ENCODE data around the gene NRXN3.

NRXN3 gene

DNA sequence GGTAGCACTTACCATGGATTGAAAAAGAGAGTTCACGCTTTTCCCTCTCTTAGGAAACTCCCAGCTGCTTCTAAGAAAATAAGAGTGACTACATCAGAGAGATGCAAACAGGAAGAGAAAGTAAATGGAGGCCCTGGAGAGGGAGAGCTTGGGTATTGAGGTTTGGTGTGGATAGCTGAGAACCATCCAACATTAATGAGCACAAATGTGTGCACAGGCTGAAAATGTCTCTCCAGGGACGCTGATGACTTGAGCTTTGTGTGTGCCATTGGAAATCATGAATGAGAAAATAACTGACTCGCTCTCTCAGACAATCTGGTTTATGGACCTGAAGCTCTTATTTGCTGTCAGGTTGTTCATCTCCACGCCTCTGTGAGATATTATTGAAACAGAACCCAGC is 318.8 kb downstream of the NRXN3 start:
- Histone ChIP-seq H3K9me2 (replicated peaks; ENCODE audit: insufficient read depth, low read length) (no peaks in the 10 kb centered on the region), H4K20me1 (ENCODE audit: low read depth, low read length) (no peaks in the 10 kb centered on the region), H3K9me3 (ENCODE audit: insufficient read depth, low read length) (no peaks in the 10 kb centered on the region), H3K79me2 (ENCODE audit: insufficient read depth, low read length) (no peaks in the 10 kb centered on the region), H2AFZ (ENCODE audit: low read depth, low read length, severe bottlenecking) (no peak overlapping the region), H3K27me3 (ENCODE audit: low read length) (no peaks in the 10 kb centered on the region), H3F3A (ENCODE audit: insufficient read depth) (no peaks in the 10 kb centered on the region), H3K9ac (ENCODE audit: low read length) (no peak overlapping the region), H3K27ac (ENCODE audit: low read depth, low read length) (no peak overlapping the region), H3K4me2 (ENCODE audit: low read depth, low read length, poor library complexity, severe bottlenecking) (no peak overlapping the region), H3K4me3 (ENCODE audit: insufficient read depth, low read length, poor library complexity, severe bottlenecking) (no peak overlapping the region), H3K36me3 (ENCODE audit: low read length) (no peaks in the 10 kb centered on the region)
- TF ChIP-seq, protein P1, sequence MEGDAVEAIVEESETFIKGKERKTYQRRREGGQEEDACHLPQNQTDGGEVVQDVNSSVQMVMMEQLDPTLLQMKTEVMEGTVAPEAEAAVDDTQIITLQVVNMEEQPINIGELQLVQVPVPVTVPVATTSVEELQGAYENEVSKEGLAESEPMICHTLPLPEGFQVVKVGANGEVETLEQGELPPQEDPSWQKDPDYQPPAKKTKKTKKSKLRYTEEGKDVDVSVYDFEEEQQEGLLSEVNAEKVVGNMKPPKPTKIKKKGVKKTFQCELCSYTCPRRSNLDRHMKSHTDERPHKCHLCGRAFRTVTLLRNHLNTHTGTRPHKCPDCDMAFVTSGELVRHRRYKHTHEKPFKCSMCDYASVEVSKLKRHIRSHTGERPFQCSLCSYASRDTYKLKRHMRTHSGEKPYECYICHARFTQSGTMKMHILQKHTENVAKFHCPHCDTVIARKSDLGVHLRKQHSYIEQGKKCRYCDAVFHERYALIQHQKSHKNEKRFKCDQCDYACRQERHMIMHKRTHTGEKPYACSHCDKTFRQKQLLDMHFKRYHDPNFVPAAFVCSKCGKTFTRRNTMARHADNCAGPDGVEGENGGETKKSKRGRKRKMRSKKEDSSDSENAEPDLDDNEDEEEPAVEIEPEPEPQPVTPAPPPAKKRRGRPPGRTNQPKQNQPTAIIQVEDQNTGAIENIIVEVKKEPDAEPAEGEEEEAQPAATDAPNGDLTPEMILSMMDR (IDR thresholded peaks at IDR 0.05; ENCODE audit: insufficient read depth, low read length, poor library complexity, severe bottlenecking), result no peak
- TF ChIP-seq EZH2phosphoT487 (conservative IDR thresholded peaks at IDR 0.05; ENCODE audit: low read length), result no peak

DNA sequence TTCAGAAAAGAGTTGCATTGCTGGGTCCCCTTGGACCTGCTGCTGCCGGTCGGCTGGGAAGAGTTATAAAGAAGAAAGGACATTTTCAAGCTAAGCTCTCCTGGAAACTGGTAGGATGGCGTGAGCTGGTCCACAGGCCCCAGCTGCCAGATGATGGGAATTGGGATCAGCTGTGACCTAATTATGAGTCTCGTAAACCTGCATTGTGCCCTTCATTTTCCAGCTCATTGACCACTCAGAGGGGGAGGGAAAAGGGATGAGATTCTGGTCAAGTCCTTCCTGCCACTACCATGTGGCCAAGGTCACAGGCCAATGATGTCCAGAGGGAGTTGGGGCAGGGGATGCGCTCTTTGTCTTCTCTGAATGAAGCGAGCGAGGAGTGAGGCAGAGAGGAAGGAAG is 320.9 kb downstream of the NRXN3 start:
- H3K79me2 ChIP-seq (ENCODE audit: insufficient read depth, low read length), result no peaks in the 10 kb centered on the region
- no peak overlapping the region for H2AFZ ChIP-seq (ENCODE audit: low read depth, low read length, severe bottlenecking)
- TF ChIP-seq, protein P1 (IDR thresholded peaks at IDR 0.05; ENCODE audit: insufficient read depth, low read length, poor library complexity, severe bottlenecking), result no peak
- no peak for TF ChIP-seq EZH2phosphoT487 (conservative IDR thresholded peaks at IDR 0.05; ENCODE audit: low read length)
- no peak overlapping the region for H3K27ac ChIP-seq (ENCODE audit: low read depth, low read length)
- H4K20me1 ChIP-seq (ENCODE audit: low read depth, low read length), result no peaks in the 10 kb centered on the region
- no peak overlapping the region for H3K4me3 ChIP-seq (ENCODE audit: insufficient read depth, low read length, poor library complexity, severe bottlenecking)
- no peak overlapping the region for H3K9ac ChIP-seq (ENCODE audit: low read length)
- H3K27me3 ChIP-seq (ENCODE audit: low read length), result no peaks in the 10 kb centered on the region
- H3K9me3 ChIP-seq (ENCODE audit: insufficient read depth, low read length), result no peaks in the 10 kb centered on the region
- no peaks in the 10 kb centered on the region for H3K36me3 ChIP-seq (ENCODE audit: low read length)
- H3K4me2 ChIP-seq (ENCODE audit: low read depth, low read length, poor library complexity, severe bottlenecking), result no peak overlapping the region
- H3F3A ChIP-seq (ENCODE audit: insufficient read depth), result no peaks in the 10 kb centered on the region
- no peaks in the 10 kb centered on the region for H3K9me2 ChIP-seq (replicated peaks; ENCODE audit: insufficient read depth, low read length)

DNA sequence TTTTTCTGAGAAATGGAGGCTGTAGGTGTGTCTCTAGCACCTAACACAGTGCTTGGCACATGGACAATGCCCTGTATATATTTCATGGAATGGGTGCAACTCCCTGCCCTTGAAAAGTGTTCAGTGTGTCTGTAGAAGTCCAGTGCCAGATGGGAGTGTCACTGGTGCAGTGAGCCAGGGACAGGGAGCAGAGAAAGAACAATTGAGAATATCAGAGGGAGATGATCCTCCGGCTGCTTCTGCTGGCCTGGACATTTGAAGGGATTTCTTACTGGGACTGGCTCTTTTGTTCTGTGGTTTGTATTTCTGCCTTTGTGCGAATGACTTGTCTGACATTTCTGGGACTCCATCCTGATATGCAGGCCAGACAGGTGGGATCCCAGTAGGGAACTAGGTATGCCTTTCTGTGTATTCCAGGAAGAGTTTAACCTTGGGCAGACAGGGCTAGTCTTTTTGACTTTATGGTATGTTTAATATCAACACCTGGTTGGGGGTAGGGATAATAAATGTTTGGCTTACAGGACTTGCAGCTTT is 328.0 kb downstream of the NRXN3 start:
- H4K20me1 ChIP-seq (ENCODE audit: low read depth, low read length), result no peaks in the 10 kb centered on the region
- no peaks in the 10 kb centered on the region for H3K79me2 ChIP-seq (ENCODE audit: insufficient read depth, low read length)
- H3K9me2 ChIP-seq (replicated peaks; ENCODE audit: insufficient read depth, low read length), result no peaks in the 10 kb centered on the region
- H3K4me2 ChIP-seq (ENCODE audit: low read depth, low read length, poor library complexity, severe bottlenecking), result no peak overlapping the region
- TF ChIP-seq EZH2phosphoT487 (conservative IDR thresholded peaks at IDR 0.05; ENCODE audit: low read length), result no peak
- TF ChIP-seq, protein P1 (IDR thresholded peaks at IDR 0.05; ENCODE audit: insufficient read depth, low read length, poor library complexity, severe bottlenecking), result no peak
- H3F3A ChIP-seq (ENCODE audit: insufficient read depth), result no peaks in the 10 kb centered on the region
- H3K36me3 ChIP-seq (ENCODE audit: low read length), result no peaks in the 10 kb centered on the region
- 0 out of 2 replicates have a peak, but pooled peaks cover 3% of the 10 kb centered on the region for H3K9me3 ChIP-seq (ENCODE audit: insufficient read depth, low read length)
- no peaks in the 10 kb centered on the region for H3K27me3 ChIP-seq (ENCODE audit: low read length)
- H3K9ac ChIP-seq (ENCODE audit: low read length), result no peak overlapping the region
- H2AFZ ChIP-seq (ENCODE audit: low read depth, low read length, severe bottlenecking), result no peak overlapping the region
- H3K4me3 ChIP-seq (ENCODE audit: insufficient read depth, low read length, poor library complexity, severe bottlenecking), result no peak overlapping the region
- H3K27ac ChIP-seq (ENCODE audit: low read depth, low read length), result no peak overlapping the region
